ENCODE data around the gene TRAF7. TPM values are rescaled to one million over a fixed set of nuclear protein-coding genes. Genes with fewer than 3 reads are reported as not detected.

Gene TRAF7
- total and polyA plus RNA-seq, 2 donors (not counting 1 experiment from before 2014, with no cell fraction given) = 46.1 to 50.9 TPM

DNA sequence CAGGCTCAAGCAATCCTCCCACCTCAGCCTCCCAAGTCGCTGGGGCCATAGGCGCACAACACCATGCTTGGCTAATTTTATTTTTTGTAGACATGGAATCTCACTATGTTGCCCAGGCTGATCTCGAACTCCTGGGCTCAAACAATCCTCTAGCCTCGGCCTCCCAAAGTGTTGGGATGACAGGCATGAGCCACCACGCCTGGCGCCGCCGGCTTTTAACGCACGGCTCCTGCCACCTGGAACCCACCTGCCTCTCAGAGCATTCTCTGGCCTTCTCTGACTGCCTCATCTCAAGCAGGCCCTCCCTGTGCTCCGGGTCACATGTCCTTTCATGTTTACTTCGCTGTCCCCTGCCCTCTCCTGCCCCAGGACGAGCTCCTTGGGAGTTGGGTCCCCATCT is 30.5 kb downstream of the TRAF7 start:
- no peaks in the 10 kb centered on the region for H3K9me3 Mint-ChIP-seq (ENCODE audit: insufficient read depth)
- 94% methylated on average over 10 of the region's 13 CpGs for WGBS (ENCODE audit: insufficient coverage)
- DNase-seq (no peak), ATAC-seq (ENCODE audit: low read depth) (no peak)
- H2AFZ ChIP-seq (ENCODE audit: insufficient read depth, low read depth, low read length, poor library complexity, severe bottlenecking) = no peak overlapping the region
- H3K4me3 ChIP-seq (ENCODE audit: control extremely low read depth in 1 of 5, extremely low read depth in 1 of 5, insufficient read depth in 1 of 5, low read depth in 2 of 5, low read length in 4 of 5) = no peak overlapping the region
- H4K20me1 ChIP-seq (ENCODE audit: control insufficient read depth, insufficient read depth, low read length, poor library complexity, severe bottlenecking) = no peaks in the 10 kb centered on the region
- no peaks in the 10 kb centered on the region for H3K79me2 ChIP-seq (ENCODE audit: control insufficient read depth, insufficient read depth, low read length)
- no peak overlapping the region for H3K27ac ChIP-seq (ENCODE audit: low read length in 2 of 2)
- H3K36me3 ChIP-seq (replicated peaks in 1 of 2; ENCODE audit: control extremely low read depth in 1 of 2, control insufficient read depth in 1 of 2, extremely low read depth in 1 of 2, insufficient read depth in 2 of 2, low read length in 1 of 2) = no peaks in the 10 kb centered on the region
- intact Hi-C loops (cut with micrococcal nuclease) = no loop called here
- no peaks in the 10 kb centered on the region for H3K9me3 ChIP-seq (ENCODE audit: control extremely low read depth in 1 of 3, control insufficient read depth in 2 of 3, insufficient read depth in 1 of 3, low read length in 2 of 3)
- H3K4me1 Mint-ChIP-seq = peaks cover 7% of the 10 kb centered on the region
- H3K4me3 Mint-ChIP-seq = no peak overlapping the region
- H3K27ac Mint-ChIP-seq = peak overlapping the region; percentile 41
- POLR2A ChIA-PET = no interaction called here
- H3K4me1 ChIP-seq (ENCODE audit: control insufficient read depth in 2 of 2, insufficient read depth in 2 of 2, low read length in 2 of 2) = no peaks in the 10 kb centered on the region
- no peaks in the 10 kb centered on the region for H3K27me3 Mint-ChIP-seq
- CTCF ChIA-PET = no interaction called here
- H3K9ac ChIP-seq (ENCODE audit: low read length) = no peak overlapping the region
- H3K4me2 ChIP-seq (replicated peaks; ENCODE audit: low read depth, low read length, poor library complexity, severe bottlenecking) = no peak overlapping the region
- TF ChIP-seq, protein P1, sequence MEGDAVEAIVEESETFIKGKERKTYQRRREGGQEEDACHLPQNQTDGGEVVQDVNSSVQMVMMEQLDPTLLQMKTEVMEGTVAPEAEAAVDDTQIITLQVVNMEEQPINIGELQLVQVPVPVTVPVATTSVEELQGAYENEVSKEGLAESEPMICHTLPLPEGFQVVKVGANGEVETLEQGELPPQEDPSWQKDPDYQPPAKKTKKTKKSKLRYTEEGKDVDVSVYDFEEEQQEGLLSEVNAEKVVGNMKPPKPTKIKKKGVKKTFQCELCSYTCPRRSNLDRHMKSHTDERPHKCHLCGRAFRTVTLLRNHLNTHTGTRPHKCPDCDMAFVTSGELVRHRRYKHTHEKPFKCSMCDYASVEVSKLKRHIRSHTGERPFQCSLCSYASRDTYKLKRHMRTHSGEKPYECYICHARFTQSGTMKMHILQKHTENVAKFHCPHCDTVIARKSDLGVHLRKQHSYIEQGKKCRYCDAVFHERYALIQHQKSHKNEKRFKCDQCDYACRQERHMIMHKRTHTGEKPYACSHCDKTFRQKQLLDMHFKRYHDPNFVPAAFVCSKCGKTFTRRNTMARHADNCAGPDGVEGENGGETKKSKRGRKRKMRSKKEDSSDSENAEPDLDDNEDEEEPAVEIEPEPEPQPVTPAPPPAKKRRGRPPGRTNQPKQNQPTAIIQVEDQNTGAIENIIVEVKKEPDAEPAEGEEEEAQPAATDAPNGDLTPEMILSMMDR (IDR thresholded peaks at IDR 0.05) = no peak
- TF ChIP-seq EZH2 (IDR thresholded peaks at IDR 0.05; ENCODE audit: borderline replicate concordance, insufficient read depth, low read depth, low read length, poor library complexity, severe bottlenecking) = no peak
- H3K27me3 ChIP-seq (replicated peaks in 1 of 4; ENCODE audit: control extremely low read depth in 1 of 4, control insufficient read depth in 3 of 4, insufficient read depth in 4 of 4, low read length in 3 of 4) = no peaks in the 10 kb centered on the region

DNA sequence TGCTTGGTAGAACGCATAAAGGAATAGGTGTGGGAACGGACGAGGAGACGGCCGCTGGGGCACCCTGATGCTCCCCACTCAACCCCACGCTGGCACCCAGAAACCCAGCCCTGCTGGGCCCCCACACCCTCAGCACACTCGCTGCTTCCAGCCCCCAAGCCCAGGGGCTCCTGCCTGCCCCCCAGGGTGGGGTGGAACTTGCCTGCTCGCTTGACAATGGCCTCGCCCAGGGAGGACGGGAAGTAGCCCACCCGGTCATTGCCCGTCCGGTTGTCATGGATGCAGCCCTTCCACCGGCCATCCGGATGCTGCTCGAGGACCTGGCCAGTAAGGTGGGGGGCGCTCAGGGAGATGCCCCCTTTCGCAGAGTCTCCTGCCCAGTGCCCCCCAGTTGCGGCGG is 30.9 kb downstream of the TRAF7 start:
- H3K27me3 ChIP-seq (replicated peaks in 1 of 4; ENCODE audit: control extremely low read depth in 1 of 4, control insufficient read depth in 3 of 4, insufficient read depth in 4 of 4, low read length in 3 of 4) = no peaks in the 10 kb centered on the region
- no peaks in the 10 kb centered on the region for H3K36me3 ChIP-seq (replicated peaks in 1 of 2; ENCODE audit: control extremely low read depth in 1 of 2, control insufficient read depth in 1 of 2, extremely low read depth in 1 of 2, insufficient read depth in 2 of 2, low read length in 1 of 2)
- peaks cover 7% of the 10 kb centered on the region for H3K4me1 Mint-ChIP-seq
- no peaks in the 10 kb centered on the region for H3K27me3 Mint-ChIP-seq
- H3K9me3 ChIP-seq (ENCODE audit: control extremely low read depth in 1 of 3, control insufficient read depth in 2 of 3, insufficient read depth in 1 of 3, low read length in 2 of 3) = no peaks in the 10 kb centered on the region
- no peak overlapping the region for H3K9ac ChIP-seq (ENCODE audit: low read length)
- ChIA-PET POLR2A (no interaction called here), CTCF (no interaction called here)
- no peak overlapping the region for H3K4me2 ChIP-seq (replicated peaks; ENCODE audit: low read depth, low read length, poor library complexity, severe bottlenecking)
- no peak overlapping the region for H3K27ac Mint-ChIP-seq
- no peaks in the 10 kb centered on the region for H4K20me1 ChIP-seq (ENCODE audit: control insufficient read depth, insufficient read depth, low read length, poor library complexity, severe bottlenecking)
- H3K27ac ChIP-seq (ENCODE audit: low read length in 2 of 2) = no peak overlapping the region
- DNase-seq (no peak), ATAC-seq (ENCODE audit: low read depth) (no peak)
- H3K4me3 Mint-ChIP-seq = no peak overlapping the region
- no peaks in the 10 kb centered on the region for H3K4me1 ChIP-seq (ENCODE audit: control insufficient read depth in 2 of 2, insufficient read depth in 2 of 2, low read length in 2 of 2)
- no peaks in the 10 kb centered on the region for H3K9me3 Mint-ChIP-seq (ENCODE audit: insufficient read depth)
- H3K79me2 ChIP-seq (ENCODE audit: control insufficient read depth, insufficient read depth, low read length) = no peaks in the 10 kb centered on the region
- no peak overlapping the region for H3K4me3 ChIP-seq (ENCODE audit: control extremely low read depth in 1 of 5, extremely low read depth in 1 of 5, insufficient read depth in 1 of 5, low read depth in 2 of 5, low read length in 4 of 5)
- 94% methylated on average over 20 of the region's 20 CpGs for WGBS (ENCODE audit: insufficient coverage)
- intact Hi-C loops (cut with micrococcal nuclease) = no loop called here
- TF ChIP-seq, protein P1 (IDR thresholded peaks at IDR 0.05) = no peak
- no peak for TF ChIP-seq EZH2 (IDR thresholded peaks at IDR 0.05; ENCODE audit: borderline replicate concordance, insufficient read depth, low read depth, low read length, poor library complexity, severe bottlenecking)
- no peak overlapping the region for H2AFZ ChIP-seq (ENCODE audit: insufficient read depth, low read depth, low read length, poor library complexity, severe bottlenecking)
